Retinal pigment epithelial cell (primary cell): ENCODE results near the gene CDH24.
A peak's percentile ranks its signal among the peaks of the same experiment; 100 is the strongest.

ENCODE experiments used
- DNase-seq: peaks from one replicate; pipeline ENCODE4 v3.0.0-alpha.2; 2010; ENCODE audit warnings: low read depth
- H3K4me3 ChIP-seq: 2 replicates; pipeline ENCODE4 v1.5.1; 2011; ENCODE audit warnings: mild to moderate bottlenecking, low read length, control low read depth, moderate library complexity
- CTCF ChIP-seq: conservative IDR thresholded peaks from 2 replicates; pipeline ENCODE4 v1.5.1; 2011; ENCODE audit warnings: low read depth, low read length, control low read depth, inconsistent platforms

CDH24 gene

GRCh38 chr14:23058654-23059504, 1.6 kb upstream of the CDH24 start:
- no peak for DNase-seq
- H3K4me3 ChIP-seq, result no peak overlapping the region
- TF ChIP-seq CTCF, result no peak

- peak; percentile 89 for TF ChIP-seq CTCF
- peak overlapping the region; percentile 57 for H3K4me3 ChIP-seq
- DNase-seq, result peak; percentile 45
Measured at GRCh38 chr14:23057757-23058653, 685 bp upstream of the CDH24 start.

- peak; percentile 87 for TF ChIP-seq CTCF
- no peak for DNase-seq
- peak overlapping the region; percentile 57 for H3K4me3 ChIP-seq
Measured at GRCh38 chr14:23056145-23056955, 970 bp downstream of the CDH24 start.

- no peak for TF ChIP-seq CTCF
- no peak for DNase-seq
- H3K4me3 ChIP-seq, result no peak overlapping the region
Measured at GRCh38 chr14:23055621-23056144, 1.6 kb downstream of the CDH24 start.

GRCh38 chr14:23055147-23055550, 2.2 kb downstream of the CDH24 start:
- TF ChIP-seq CTCF, result no peak
- H3K4me3 ChIP-seq, result no peak overlapping the region
- DNase-seq, result no peak

GRCh38 chr14:23054000-23054811, 3.1 kb downstream of the CDH24 start:
- H3K4me3 ChIP-seq, result no peak overlapping the region
- TF ChIP-seq CTCF, result peak; percentile 27
- no peak for DNase-seq
